ENCODE results near the gene TMEFF1.

DNA sequence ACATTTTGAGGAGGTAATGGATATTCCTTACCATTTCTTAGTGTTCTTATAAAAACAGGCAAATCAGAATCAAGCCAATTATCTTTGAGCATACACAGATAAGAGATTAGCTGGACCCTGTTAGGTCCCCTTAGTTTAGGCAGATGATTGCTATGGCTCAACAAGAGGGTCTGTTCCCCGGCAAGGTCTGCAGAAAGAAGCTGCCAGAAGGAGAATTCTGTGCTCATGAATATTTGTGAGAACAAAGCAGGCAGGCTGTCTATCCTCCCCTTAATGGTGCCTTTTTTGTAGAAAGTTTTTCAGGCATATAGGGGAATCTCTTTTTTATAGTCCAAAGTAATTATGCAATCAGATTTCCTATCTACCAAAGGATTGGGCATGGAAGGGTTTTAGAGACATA, 132.5 kb downstream of the TMEFF1 start:
- TF ChIP-seq, protein P1, sequence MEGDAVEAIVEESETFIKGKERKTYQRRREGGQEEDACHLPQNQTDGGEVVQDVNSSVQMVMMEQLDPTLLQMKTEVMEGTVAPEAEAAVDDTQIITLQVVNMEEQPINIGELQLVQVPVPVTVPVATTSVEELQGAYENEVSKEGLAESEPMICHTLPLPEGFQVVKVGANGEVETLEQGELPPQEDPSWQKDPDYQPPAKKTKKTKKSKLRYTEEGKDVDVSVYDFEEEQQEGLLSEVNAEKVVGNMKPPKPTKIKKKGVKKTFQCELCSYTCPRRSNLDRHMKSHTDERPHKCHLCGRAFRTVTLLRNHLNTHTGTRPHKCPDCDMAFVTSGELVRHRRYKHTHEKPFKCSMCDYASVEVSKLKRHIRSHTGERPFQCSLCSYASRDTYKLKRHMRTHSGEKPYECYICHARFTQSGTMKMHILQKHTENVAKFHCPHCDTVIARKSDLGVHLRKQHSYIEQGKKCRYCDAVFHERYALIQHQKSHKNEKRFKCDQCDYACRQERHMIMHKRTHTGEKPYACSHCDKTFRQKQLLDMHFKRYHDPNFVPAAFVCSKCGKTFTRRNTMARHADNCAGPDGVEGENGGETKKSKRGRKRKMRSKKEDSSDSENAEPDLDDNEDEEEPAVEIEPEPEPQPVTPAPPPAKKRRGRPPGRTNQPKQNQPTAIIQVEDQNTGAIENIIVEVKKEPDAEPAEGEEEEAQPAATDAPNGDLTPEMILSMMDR (IDR thresholded peaks at IDR 0.05; ENCODE audit: low read length) = no peak
- TF ChIP-seq EZH2 (IDR thresholded peaks at IDR 0.05; ENCODE audit: borderline replicate concordance, low read length) = no peak

Data from OCI-LY1 (cell line).